A549 (cell line): ENCODE results near the gene FSD2. TPM values are rescaled to one million over a fixed set of nuclear protein-coding genes. Genes with fewer than 3 reads are reported as not detected.

Source experiments
- ATAC-seq, 2 experiments: fragments of 200-7000 bp in 1 of 2; fragments of >200 bp in 1 of 2; cut with Nextera tagmentation in 1 of 2; cut with Tn5 transposase in 1 of 2; 3 replicates each; pipeline versions ENCODE4 v1.8.0 to v1.9.1; 2018 to 2020; ENCODE audit warnings: mild to moderate bottlenecking in 1 of 2, moderate library complexity in 1 of 2
- CTCF ChIA-PET: fragments of 300-600 bp; sonication (Branson Sonifier 250); formaldehyde crosslinking; extraction: SDS; loops from one replicate; lab custom pipeline; 2021; ENCODE audit warnings: antibody characterized with exemption, inconsistent platforms; lab: Yijun Ruan, JAX
- POLR2A ChIA-PET: fragments of 350-600 bp; formaldehyde crosslinking; extraction: SDS; loops from one replicate; lab custom pipeline; 2021; ENCODE audit warnings: antibody characterized with exemption, inconsistent platforms; lab: Yijun Ruan, JAX
- DNase-seq, 2 experiments: peaks; one replicate each; pipeline versions ENCODE4 v3.0.0 to v3.0.0-alpha.2; 2011 to 2016; ENCODE audit warnings: low read depth in 1 of 2, low spot score in 1 of 2
- FAIRE-seq: peaks from 2 replicates; lab custom pipeline; 2011; peaks lifted over from hg19 to GRCh38; lab: Jason Lieb, UNC
- H3K27ac ChIP-seq, 2 experiments: fragments of >200 bp; sonication (Bioruptor Twin); formaldehyde crosslinking; 3 replicates each; pipeline ENCODE4 v1.5.1; 2016 to 2017
- H3K4me1 ChIP-seq: fragments of >200 bp; sonication (Bioruptor Twin); formaldehyde crosslinking; 3 replicates; pipeline ENCODE4 v1.6.1; 2016
- H3K4me2 ChIP-seq: fragments of >200 bp; sonication (Bioruptor Twin); formaldehyde crosslinking; 3 replicates; pipeline ENCODE4 v1.6.1; 2016
- H3K4me3 ChIP-seq: fragments of >200 bp; sonication (Bioruptor Twin); formaldehyde crosslinking; 3 replicates; pipeline ENCODE4 v1.5.1; 2016
- H3K9me3 ChIP-seq: fragments of >200 bp; sonication (Bioruptor Twin); formaldehyde crosslinking; 3 replicates; pipeline ENCODE4 v1.6.1; 2016
- ATOH8 ChIP-seq: fragments of 250-450 bp; sonication (Bioruptor Pico); IDR thresholded peaks from 2 replicates; pipeline ENCODE4 v1.5.0; 2020; ENCODE audit warnings: low read depth, mild to moderate bottlenecking, moderate library complexity
- BHLHE40 ChIP-seq: IDR thresholded peaks from 2 replicates; pipeline ENCODE4 v1.6.1; 2012; ENCODE audit warnings: low read depth, low read length, inconsistent platforms
- CBX8 ChIP-seq: fragments of 200-600 bp; sonication (generic); IDR thresholded peaks from 2 replicates; pipeline ENCODE4 v1.6.1; 2016
- CHD4 ChIP-seq: fragments of 200-600 bp; sonication (generic); IDR thresholded peaks from 2 replicates; pipeline ENCODE4 v1.6.1; 2016; ENCODE audit warnings: antibody characterized with exemption, mild to moderate bottlenecking, borderline replicate concordance
- E2F6 ChIP-seq: IDR thresholded peaks from 2 replicates; pipeline ENCODE4 v1.6.1; 2012; ENCODE audit warnings: low read depth, borderline replicate concordance
- EHF ChIP-seq: fragments of 250-450 bp; sonication (Bioruptor Pico); IDR thresholded peaks from 2 replicates; pipeline ENCODE4 v1.5.0; 2020; ENCODE audit warnings: mild to moderate bottlenecking
- EHMT2 ChIP-seq: fragments of 200-600 bp; sonication (generic); IDR thresholded peaks from 2 replicates; pipeline ENCODE4 v1.6.1; 2016; ENCODE audit warnings: antibody characterized with exemption, low read depth, mild to moderate bottlenecking, moderate library complexity
- EP300 ChIP-seq, 2 experiments: fragments of >200 bp; sonication (Bioruptor Twin); formaldehyde crosslinking; IDR thresholded peaks; 2 replicates in 1 of 2; 3 replicates in 1 of 2; pipeline ENCODE4 v1.6.1; 2016 to 2017
- ESRRA ChIP-seq: fragments of 150-350 bp; IDR thresholded peaks from 2 replicates; pipeline ENCODE4 v1.6.1; 2014; ENCODE audit warnings: mild to moderate bottlenecking, low read length, borderline replicate concordance
- FOSB ChIP-seq: fragments of 250-450 bp; sonication (Bioruptor Pico); IDR thresholded peaks from 2 replicates; pipeline ENCODE4 v1.5.0; 2020; ENCODE audit warnings: mild to moderate bottlenecking, moderate library complexity
- FOSL2 ChIP-seq, 2 experiments: fragments of 450-650 bp in 1 of 2; fragments of >200 bp in 1 of 2; sonication (Bioruptor Twin) in 1 of 2; formaldehyde crosslinking; IDR thresholded peaks; 2 replicates each; pipeline versions ENCODE4 v1.5.0 to v1.6.1; 2016 to 2020; ENCODE audit warnings: mild to moderate bottlenecking in 1 of 2, moderate library complexity in 1 of 2
- GATA3 ChIP-seq: IDR thresholded peaks from 2 replicates; pipeline ENCODE4 v1.6.1; 2012; ENCODE audit warnings: borderline replicate concordance
- HOXB13 ChIP-seq: fragments of 250-450 bp; sonication (Bioruptor Pico); IDR thresholded peaks from 2 replicates; pipeline ENCODE4 v1.5.0; 2020; ENCODE audit warnings: low read depth, mild to moderate bottlenecking, moderate library complexity
- KDM1A ChIP-seq: fragments of 200-600 bp; sonication (generic); IDR thresholded peaks from 2 replicates; pipeline ENCODE4 v1.6.1; 2016; ENCODE audit warnings: low read depth, mild to moderate bottlenecking
- KDM5A ChIP-seq: fragments of 200-600 bp; sonication (generic); IDR thresholded peaks from 2 replicates; pipeline ENCODE4 v1.6.1; 2016; ENCODE audit warnings: antibody characterized with exemption, mild to moderate bottlenecking
- MAFK ChIP-seq: fragments of 450-650 bp; IDR thresholded peaks from 2 replicates; pipeline ENCODE4 v1.6.1; 2014; ENCODE audit not compliant: partially characterized antibody
- MAX ChIP-seq: IDR thresholded peaks from 2 replicates; pipeline ENCODE4 v1.6.1; 2012
- MAZ ChIP-seq: fragments of 150-350 bp; IDR thresholded peaks from 2 replicates; pipeline ENCODE4 v1.6.1; 2014; ENCODE audit warnings: antibody characterized with exemption, low read depth, low read length, borderline replicate concordance
- NFE2L2 ChIP-seq: fragments of 150-350 bp; conservative IDR thresholded peaks from 2 replicates; pipeline ENCODE4 v1.6.1; 2014; ENCODE audit warnings: low read length
- NPAS2 ChIP-seq: fragments of 250-450 bp; sonication (Bioruptor Pico); IDR thresholded peaks from 2 replicates; pipeline ENCODE4 v1.8.0; 2022; ENCODE audit warnings: mild to moderate bottlenecking, moderate library complexity, borderline replicate concordance
- PHF8 ChIP-seq: fragments of 200-600 bp; sonication (generic); IDR thresholded peaks from 2 replicates; pipeline ENCODE4 v1.6.1; 2016; ENCODE audit warnings: low read depth, mild to moderate bottlenecking, antibody characterized with exemption, moderate library complexity, borderline replicate concordance
- POLR2A ChIP-seq: IDR thresholded peaks from 2 replicates; pipeline ENCODE4 v1.6.1; 2012; ENCODE audit warnings: mild to moderate bottlenecking, low read length
- POLR2AphosphoS2 ChIP-seq: conservative IDR thresholded peaks from 2 replicates; pipeline ENCODE4 v1.6.1; 2012; ENCODE audit warnings: low read length, improper control_type of control experiment, inconsistent platforms
- RCOR1 ChIP-seq: fragments of 150-350 bp; IDR thresholded peaks from 2 replicates; pipeline ENCODE4 v1.6.1; 2014; ENCODE audit warnings: antibody characterized with exemption, low read length, low read depth
- RNF2 ChIP-seq: fragments of 200-600 bp; sonication (generic); IDR thresholded peaks from 2 replicates; pipeline ENCODE4 v1.6.1; 2016; ENCODE audit warnings: low read depth, mild to moderate bottlenecking, antibody characterized with exemption, moderate library complexity, borderline replicate concordance
- SMC3 ChIP-seq: fragments of >200 bp; sonication (Bioruptor Twin); formaldehyde crosslinking; IDR thresholded peaks from 3 replicates; pipeline ENCODE4 v1.6.1; 2018; ENCODE audit warnings: inconsistent platforms
- SREBF2 ChIP-seq: fragments of 450-650 bp; IDR thresholded peaks from 2 replicates; pipeline ENCODE4 v1.6.1; 2014; ENCODE audit warnings: mild to moderate bottlenecking, moderate library complexity
- TFCP2L1 ChIP-seq: fragments of 250-450 bp; sonication (Bioruptor Pico); IDR thresholded peaks from 2 replicates; pipeline ENCODE4 v1.5.0; 2021; ENCODE audit warnings: mild to moderate bottlenecking
- TP53 ChIP-seq: fragments of 250-450 bp; sonication (Bioruptor Pico); IDR thresholded peaks from 2 replicates; pipeline ENCODE4 v1.5.0; 2021; ENCODE audit warnings: mild to moderate bottlenecking, moderate library complexity
- USF2 ChIP-seq: fragments of 450-650 bp; IDR thresholded peaks from 2 replicates; pipeline ENCODE4 v1.6.1; 2014; ENCODE audit warnings: antibody characterized with exemption
- ZSCAN20 ChIP-seq: fragments of 250-450 bp; sonication (Bioruptor Pico); IDR thresholded peaks from 2 replicates; pipeline ENCODE4 v1.8.0; 2022; ENCODE audit warnings: mild to moderate bottlenecking, moderate library complexity
- WGBS: methylation state at CpG from one replicate; pipeline ENCODE4 v1.1.6; 2017; ENCODE audit errors: missing lambda C conversion rate; 5-methylcytosine and 5-hydroxymethylcytosine counted together
- polyA plus RNA-seq, 4 experiments: library from polyadenylated mRNA; depleted of rRNA in 3 of 4; stranded (reverse); fragments of >200 nt; fragmentation: RNase III in 1 of 4; extraction: RNeasy Plus Mini Kit Qiagen cat#74134 plus additional on column Dnase treatment in 1 of 4; gene quantifications; 2 replicates in 3 of 4; 3 replicates in 1 of 4; pipeline ENCODE4 v1.2.3, GENCODE V29; 2011 to 2017

The FSD2 gene
- polyA plus RNA-seq, 2 of the 4 experiments (the other 2 are of a cell fraction), result not detected

GRCh38 chr15:82802497-82802896, 3.4 kb downstream of the FSD2 start:
- Histone ChIP-seq H3K4me2 (no peak overlapping the region), H3K9me3 (no peaks in the 10 kb centered on the region), H3K27ac (no peak overlapping the region), H3K4me1 (no peaks in the 10 kb centered on the region), H3K4me3 (no peak overlapping the region)
- no peak for FAIRE-seq
- no peak for DNase-seq
- TF ChIP-seq ZSCAN20 (no peak), EHF (CRISPR knock-in tag) (no peak), GATA3 (no peak), RCOR1 (no peak), FOSL2 (IDR thresholded peaks at IDR 0.05) (no peak), FOSL2 (CRISPR knock-in tag; IDR thresholded peaks at IDR 0.05) (no peak), NPAS2 (no peak), TFCP2L1 (CRISPR knock-in tag) (no peak), SREBF2 (no peak), CBX8 (no peak), RNF2 (no peak), EHMT2 (no peak), POLR2A (no peak), POLR2AphosphoS2 (no peak), TP53 (CRISPR knock-in tag) (no peak), FOSB (CRISPR knock-in tag) (no peak), HOXB13 (CRISPR knock-in tag) (no peak), ATOH8 (no peak), MAFK (no peak), USF2 (no peak), CHD4 (no peak)
- ChIA-PET CTCF (interaction anchor here (1.5 kb wide), 1 partner anchor 11 kb away, joined by 6 read pairs; no protein-coding TSS in a partner anchor), POLR2A (no interaction called here)
- no peak for ATAC-seq
- WGBS, result 0% methylated on average over 1 of the region's 1 CpG

- Histone ChIP-seq H3K4me3 (no peak overlapping the region), H3K27ac (no peak overlapping the region), H3K4me1 (no peaks in the 10 kb centered on the region), H3K4me2 (no peak overlapping the region), H3K9me3 (peaks cover 2% of the 10 kb centered on the region; the same call in 1 of the 3 replicates)
- ChIA-PET CTCF (interaction anchor here (2.0 kb wide), 1 partner anchor 10 kb away, joined by 6 read pairs; the partner anchor contains the start of gene WHAMM), POLR2A (no interaction called here)
- no peak for FAIRE-seq
- 51% methylated on average over 7 of the region's 7 CpGs for WGBS
- TF ChIP-seq KDM5A (no peak), MAX (no peak), ZSCAN20 (no peak), EP300 (IDR thresholded peaks at IDR 0.05) (no peak), E2F6 (no peak), ESRRA (no peak), GATA3 (no peak), SMC3 (no peak), PHF8 (no peak), NFE2L2 (no peak), KDM1A (no peak), MAZ (no peak), BHLHE40 (no peak), RNF2 (no peak), CHD4 (no peak)
- no peak; a peak in 2 of 6 replicates for ATAC-seq
- no peak for DNase-seq
Observed at GRCh38 chr15:82799183-82799841, 6.6 kb downstream of the FSD2 start.
